Astrocyte of the hippocampus (primary cell): ENCODE data around the gene GATAD2B.
"Not testable (repeated sequence)": the region's sequence is repeated elsewhere in the genome, so short reads cannot be mapped to it uniquely, and the experiment has no call there.

Experiments used
- DNase-seq: peaks from one replicate; pipeline ENCODE4 v3.0.0; 2011; ENCODE audit warnings: low read depth, low spot score

Gene GATAD2B

GRCh38 chr1:153796786-153797659 is 125.7 kb downstream of the GATAD2B start:
- DNase-seq, result peak; percentile 78

- no peak for DNase-seq
Measured at GRCh38 chr1:153795934-153796785, 126.6 kb downstream of the GATAD2B start.

- no peak for DNase-seq
Measured at GRCh38 chr1:153795330-153795837, 127.4 kb downstream of the GATAD2B start.

GRCh38 chr1:153794624-153795329 is 128.0 kb downstream of the GATAD2B start:
- DNase-seq, result peak; percentile 34

GRCh38 chr1:153793973-153794615 is 128.7 kb downstream of the GATAD2B start:
- no peak for DNase-seq

GRCh38 chr1:153793261-153793972 is 129.4 kb downstream of the GATAD2B start:
- DNase-seq, result no peak

GRCh38 chr1:153792631-153793041 is 130.1 kb downstream of the GATAD2B start:
- DNase-seq, result no peak

GRCh38 chr1:153791648-153792253 is 131.0 kb downstream of the GATAD2B start:
- peak; percentile 40 for DNase-seq

GRCh38 chr1:153790966-153791647 is 131.7 kb downstream of the GATAD2B start:
- peak; percentile 61 for DNase-seq

GRCh38 chr1:153790313-153790965 is 132.3 kb downstream of the GATAD2B start:
- no peak for DNase-seq

GRCh38 chr1:153789478-153790034 is 133.2 kb downstream of the GATAD2B start:
- DNase-seq, result no peak

GRCh38 chr1:153786038-153786790 is 136.6 kb downstream of the GATAD2B start:
- DNase-seq, result no peak

- DNase-seq, result peak; percentile 97
Measured at GRCh38 chr1:153783233-153784190, 139.3 kb downstream of the GATAD2B start.

- DNase-seq, result not testable (repeated sequence)
Measured at GRCh38 chr1:153782648-153783047, 140.1 kb downstream of the GATAD2B start.

GRCh38 chr1:153780551-153780950 is 142.2 kb downstream of the GATAD2B start:
- no peak for DNase-seq

GRCh38 chr1:153779781-153780541 is 142.8 kb downstream of the GATAD2B start:
- no peak for DNase-seq
